ENCODE results near the gene SYVN1. TPM values are rescaled to one million over a fixed set of nuclear protein-coding genes. Genes with fewer than 3 reads are reported as not detected.

SYVN1 gene
- total and polyA plus RNA-seq, 2 donors (not counting 3 experiments of a cell fraction or from before 2014, with no cell fraction given): 34.5 to 45.1 TPM

DNA sequence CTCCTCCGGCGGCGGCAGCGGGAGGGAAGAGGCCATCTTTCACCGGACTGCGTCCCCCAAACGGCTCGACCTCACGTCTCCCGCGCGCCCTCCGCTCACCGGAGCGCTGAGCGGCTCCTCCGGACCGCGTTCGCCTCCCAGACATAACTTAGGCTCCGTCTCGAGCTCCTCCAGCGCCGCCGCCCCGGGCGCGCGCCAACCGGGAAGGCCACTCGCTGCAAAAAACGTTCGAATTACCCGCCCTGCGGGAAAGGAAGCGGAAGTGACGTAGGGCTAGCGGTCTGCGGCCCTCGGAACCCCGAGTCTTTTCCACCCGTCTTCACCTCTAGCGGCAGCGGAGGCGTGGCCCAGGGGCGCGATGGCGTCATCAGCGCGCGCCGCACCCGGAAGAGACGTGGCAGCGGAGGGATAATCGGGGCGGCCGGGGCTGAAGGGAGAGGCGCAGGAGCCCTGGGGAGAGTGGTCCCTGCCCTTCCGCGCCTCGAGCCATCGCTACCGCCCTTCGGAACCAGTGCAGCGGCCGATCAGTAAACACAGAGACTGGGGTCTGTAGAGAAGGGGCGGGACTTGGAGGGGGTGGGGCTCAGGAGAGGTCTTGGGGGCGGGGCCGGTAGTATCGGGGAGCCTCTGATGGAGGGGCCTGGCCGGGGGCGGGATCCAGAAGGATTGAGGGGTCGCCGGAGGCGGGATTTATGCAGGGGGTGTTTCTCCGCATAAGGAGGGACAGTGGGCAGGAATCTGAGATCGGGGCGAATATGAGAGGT, 50.3 kb downstream of the SYVN1 start, which contains the start of the genes CDCA5 and ZFPL1:
CDCA5 (minus strand) TSS at position 207 of the 764 bp plus-strand sequence; CDS start at position 145, 62 bp downstream.
ZFPL1 (plus strand) TSS at position 389 of the 764 bp plus-strand sequence. CDS start 477 bp downstream, outside the sequence.
- TF ChIP-seq EZH2 (IDR thresholded peaks at IDR 0.05; ENCODE audit: borderline replicate concordance, low read depth, low read length, severe bottlenecking) (no peak), GATA2 (IDR thresholded peaks at IDR 0.05; ENCODE audit: insufficient read depth, insufficient read length, low read depth, low read length) (no peak), CTCF (IDR thresholded peaks at IDR 0.05; ENCODE audit: extremely low read depth in 1 of 2, insufficient read depth in 1 of 2, low read depth in 1 of 2, low read length in 2 of 2) (no peak), MYC (IDR thresholded peaks at IDR 0.05; ENCODE audit: low read depth, low read length) (no peak), POLR2AphosphoS5 (IDR thresholded peaks at IDR 0.05; ENCODE audit: insufficient read depth, low read depth, low read length) (peak; percentile 89), FOS (IDR thresholded peaks at IDR 0.05; ENCODE audit: borderline replicate concordance, insufficient read depth, low read length) (no peak), JUN (IDR thresholded peaks at IDR 0.05; ENCODE audit: borderline replicate concordance, insufficient read depth, insufficient read length, low read depth) (peak; percentile 19), POLR2A (IDR thresholded peaks at IDR 0.05; ENCODE audit: low read depth, low read length) (no peak)
- TF ChIP-seq, protein P1, sequence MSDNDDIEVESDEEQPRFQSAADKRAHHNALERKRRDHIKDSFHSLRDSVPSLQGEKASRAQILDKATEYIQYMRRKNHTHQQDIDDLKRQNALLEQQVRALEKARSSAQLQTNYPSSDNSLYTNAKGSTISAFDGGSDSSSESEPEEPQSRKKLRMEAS (IDR thresholded peaks at IDR 0.05; ENCODE audit: insufficient read depth, insufficient read length): peak; percentile 45
- Histone ChIP-seq H3K27ac (ENCODE audit: insufficient read depth, low read depth, low read length) (peak within 1 kb of the TSS; percentile 61), H3K27me3 (ENCODE audit: control insufficient read depth in 2 of 2, insufficient read depth in 2 of 2, low read length in 2 of 2) (no peaks in the 10 kb centered on the region), H4K20me1 (replicated peaks; ENCODE audit: control insufficient read depth, extremely low read depth, insufficient read depth, low read length) (no peaks in the 10 kb centered on the region), H3K9ac (replicated peaks; ENCODE audit: extremely low read depth, insufficient read depth, low read length) (peak within 1 kb of the TSS; percentile 96), H3K9me1 (replicated peaks; ENCODE audit: control insufficient read depth, extremely low read depth, insufficient read depth, low read length) (no peaks in the 10 kb centered on the region), H3K9me3 (replicated peaks; ENCODE audit: control insufficient read depth, insufficient read depth, low read length) (no peaks in the 10 kb centered on the region), H3K79me2 (ENCODE audit: control insufficient read depth, insufficient read depth, low read length) (peaks cover 34% of the 10 kb centered on the region), H2AFZ (ENCODE audit: low read depth, low read length) (peak within 1 kb of the TSS; percentile 62), H3K4me1 (ENCODE audit: control insufficient read depth, extremely low read depth, insufficient read depth, low read length) (peaks cover 17% of the 10 kb centered on the region), H3K36me3 (ENCODE audit: control insufficient read depth in 2 of 2, extremely low read depth in 1 of 2, insufficient read depth in 2 of 2, low read length in 2 of 2) (peaks cover 8 to 22% of the 10 kb centered on the region in 2 experiments), H3K4me2 (ENCODE audit: insufficient read depth, low read length) (peak within 1 kb of the TSS; percentile 84), H3K4me3 (replicated peaks in 1 of 3; ENCODE audit: insufficient read depth in 1 of 3, low read depth in 1 of 3, low read length in 3 of 3) (peak within 1 kb of the TSS; percentile 58 to 92 (median 83))
- no TSS peak for BruUV-seq (replicated peaks)
- peak; percentile 96 for DNase-seq (ENCODE audit: low read depth, low spot score)
- FAIRE-seq: peak; percentile 97
- ChIA-PET CTCF (no interaction called here), POLR2A (no interaction called here)
- intact Hi-C loops (cut with micrococcal nuclease): loop anchor here (1.0 to 2.0 kb wide), 3 partner anchors 12 to 33 kb away; partner anchors contain the start of genes TM7SF2, VPS51 and ZNHIT2
- dilution Hi-C loops (cut with MboI; ENCODE audit: extremely low pct_ligation_motif_present, low sequenced_read_pairs): no loop called here

All from endothelial cell of umbilical vein (primary cell).